Hematopoietic multipotent progenitor cell treated with erythropoietin and hydrocortisone succinate and interleukin-3 and kit ligand, for 17 days (in vitro differentiated cells): ENCODE measurements around the gene TMEM176A.
"Not testable (repeated sequence)": the region's sequence is repeated elsewhere in the genome, so short reads cannot be mapped to it uniquely, and the experiment has no call there.

Experiments
- DNase-seq: peaks from one replicate; pipeline ENCODE4 v3.0.0-alpha.2; 2015; ENCODE audit warnings: low spot score

The TMEM176A gene

GRCh38 chr7:150800581-150801241, at the start of gene TMEM176A:
TSS of gene TMEM176A (plus strand) at chr7:150800769. CDS start at chr7:150801551, 782 bp downstream.
- no peak for DNase-seq

- no peak for DNase-seq
These were observed 48.9 kb upstream of the TMEM176A start for GRCh38 chr7:150751702-150752101.

- no peak for DNase-seq
These were observed 47.3 kb upstream of the TMEM176A start for GRCh38 chr7:150753239-150753638.

- no peak for DNase-seq
These were observed 46.6 kb upstream of the TMEM176A start for GRCh38 chr7:150753826-150754603.

- DNase-seq: no peak
These were observed 45.6 kb upstream of the TMEM176A start for GRCh38 chr7:150754951-150755350.

- no peak for DNase-seq
These were observed 45.0 kb upstream of the TMEM176A start for GRCh38 chr7:150755473-150756099.

- no peak for DNase-seq
These were observed 44.4 kb upstream of the TMEM176A start for GRCh38 chr7:150756166-150756565.

GRCh38 chr7:150756858-150757257, 43.7 kb upstream of the TMEM176A start:
- DNase-seq: no peak

GRCh38 chr7:150759479-150759878, 41.1 kb upstream of the TMEM176A start:
- no peak for DNase-seq

- DNase-seq: no peak
These were observed 34.2 kb upstream of the TMEM176A start for GRCh38 chr7:150766334-150766709.

- no peak for DNase-seq
These were observed 30.8 kb upstream of the TMEM176A start for GRCh38 chr7:150769768-150770167.

- not testable (repeated sequence) for DNase-seq
These were observed 26.4 kb upstream of the TMEM176A start for GRCh38 chr7:150774131-150774530.

GRCh38 chr7:150778014-150778737, 22.4 kb upstream of the TMEM176A start:
- no peak for DNase-seq

GRCh38 chr7:150778738-150779301, 21.7 kb upstream of the TMEM176A start:
- peak; percentile 55 for DNase-seq

- no peak for DNase-seq
These were observed 20.3 kb upstream of the TMEM176A start for GRCh38 chr7:150780292-150780691.

- no peak for DNase-seq
These were observed 19.5 kb upstream of the TMEM176A start for GRCh38 chr7:150781103-150781502.

- no peak for DNase-seq
These were observed 18.6 kb upstream of the TMEM176A start for GRCh38 chr7:150781961-150782360.

- DNase-seq: no peak
These were observed 16.3 kb upstream of the TMEM176A start for GRCh38 chr7:150784120-150784736.

- DNase-seq: no peak
These were observed 15.6 kb upstream of the TMEM176A start for GRCh38 chr7:150784954-150785353.

GRCh38 chr7:150787321-150788281, 13.0 kb upstream of the TMEM176A start:
- no peak for DNase-seq
